B cell (primary cell): ENCODE results near the gene HECTD2. TPM values are rescaled to one million over a fixed set of nuclear protein-coding genes. Genes with fewer than 3 reads are reported as not detected.

Experiments
- ATAC-seq: fragments of 200-7000 bp; cut with Tn5 transposase; one replicate; pipeline ENCODE4 v1.10.0; 2021; ENCODE audit warnings: low read depth, mild to moderate bottlenecking, moderate number of reproducible peaks, moderate library complexity
- CTCF ChIA-PET: fragments of 350-600 bp; sonication (Branson Sonifier 250); formaldehyde crosslinking; loops from one replicate; lab custom pipeline; 2021; ENCODE audit warnings: antibody characterized with exemption, inconsistent platforms; lab: Charles Lee
- POLR2A ChIA-PET: fragments of 350-600 bp; sonication (Branson Sonifier 250); formaldehyde crosslinking; loops from one replicate; lab custom pipeline; 2021; ENCODE audit warnings: antibody characterized with exemption; lab: Charles Lee
- DNase-seq: peaks from one replicate; pipeline ENCODE4 v3.0.0; 2013
- H2AFZ ChIP-seq: 2 replicates; pipeline ENCODE4 v1.6.1; 2012; ENCODE audit warnings: mild to moderate bottlenecking, low read depth, low read length; ENCODE audit not compliant: insufficient read depth, poor library complexity, severe bottlenecking
- H3K27ac ChIP-seq, 2 donors: 1 replicate in 1 of 2; 2 replicates in 1 of 2; pipeline ENCODE4 v1.5.1; 2012 to 2013; ENCODE audit warnings: low read length in 2 of 2, mild to moderate bottlenecking in 2 of 2, moderate library complexity in 1 of 2
- H3K27me3 ChIP-seq, 4 experiments: fragments of 200-600 bp in 1 of 4; sonication (generic) in 1 of 4; replicated peaks in 1 of 4; 1 replicate in 2 of 4; 2 replicates in 2 of 4; pipeline versions ENCODE4 v1.6.1 to v1.7.0; 2013 to 2016; ENCODE audit warnings: low read length in 3 of 4, mild to moderate bottlenecking in 2 of 4, mixed read lengths in 1 of 4, moderate library complexity in 1 of 4; ENCODE audit not compliant: insufficient read depth in 4 of 4, control insufficient read depth in 3 of 4; ENCODE audit errors: control extremely low read depth in 1 of 4
- H3K36me3 ChIP-seq, 2 experiments: replicated peaks in 1 of 2; 1 replicate in 1 of 2; 2 replicates in 1 of 2; pipeline versions ENCODE4 v1.6.1 to v1.7.1; 2013; ENCODE audit warnings: low read length in 1 of 2; ENCODE audit not compliant: insufficient read depth in 2 of 2, control insufficient read depth in 1 of 2; ENCODE audit errors: control extremely low read depth in 1 of 2, extremely low read depth in 1 of 2
- H3K4me1 ChIP-seq, 2 donors: fragments of 200-600 bp in 1 of 2; sonication (generic) in 1 of 2; 1 replicate in 1 of 2; 2 replicates in 1 of 2; pipeline versions ENCODE4 v1.5.1 to v1.6.1; 2013 to 2017; ENCODE audit warnings: low read length in 2 of 2; ENCODE audit not compliant: control insufficient read depth in 2 of 2, insufficient read depth in 2 of 2
- H3K4me2 ChIP-seq: replicated peaks from 2 replicates; pipeline ENCODE3; 2012; ENCODE audit warnings: mild to moderate bottlenecking, low read depth, low read length; ENCODE audit not compliant: poor library complexity, severe bottlenecking
- H3K4me3 ChIP-seq, 5 experiments: fragments of 200-600 bp in 1 of 5; sonication (generic) in 1 of 5; 1 replicate in 3 of 5; 2 replicates in 2 of 5; pipeline versions ENCODE4 v1.5.1 to v1.7.0; 2011 to 2016; ENCODE audit warnings: low read length in 4 of 5, mild to moderate bottlenecking in 4 of 5, low read depth in 2 of 5, control low read depth in 1 of 5, moderate library complexity in 1 of 5; ENCODE audit not compliant: insufficient read depth in 1 of 5; ENCODE audit errors: control extremely low read depth in 1 of 5, extremely low read depth in 1 of 5
- H3K79me2 ChIP-seq: fragments of 200-600 bp; sonication (generic); one replicate; pipeline ENCODE4 v1.6.0; 2016; ENCODE audit warnings: low read length; ENCODE audit not compliant: control insufficient read depth, insufficient read depth
- H3K9ac ChIP-seq: fragments of 200-600 bp; sonication (generic); 2 replicates; pipeline ENCODE4 v1.6.1; 2017; ENCODE audit warnings: mild to moderate bottlenecking, low read length, moderate library complexity
- H3K9me3 ChIP-seq, 3 donors: one replicate each; pipeline versions ENCODE4 v1.6.1 to v1.7.1; 2013; ENCODE audit warnings: low read length in 2 of 3; ENCODE audit not compliant: control insufficient read depth in 2 of 3, insufficient read depth in 1 of 3; ENCODE audit errors: control extremely low read depth in 1 of 3
- H4K20me1 ChIP-seq: 2 replicates; pipeline ENCODE4 v1.6.0; 2012; ENCODE audit warnings: mild to moderate bottlenecking, low read length; ENCODE audit not compliant: insufficient read depth, control insufficient read depth, poor library complexity, severe bottlenecking
- H3K27ac Mint-ChIP-seq: one replicate; pipeline ENCODE4 v1.8.0; 2021; ENCODE audit warnings: mixed read lengths
- H3K27me3 Mint-ChIP-seq: one replicate; pipeline ENCODE4 v1.8.0; 2021; ENCODE audit warnings: mixed read lengths
- H3K4me1 Mint-ChIP-seq: one replicate; pipeline ENCODE4 v1.8.0; 2021; ENCODE audit warnings: mixed read lengths
- H3K4me3 Mint-ChIP-seq: one replicate; pipeline ENCODE4 v1.8.0; 2021; ENCODE audit warnings: mixed read lengths
- H3K9me3 Mint-ChIP-seq: one replicate; pipeline ENCODE4 v1.8.0; 2022; ENCODE audit warnings: mixed read lengths; ENCODE audit not compliant: insufficient read depth
- CTCF ChIP-seq: fragments of 200-600 bp; IDR thresholded peaks from one replicate; pipeline ENCODE4 v1.8.0; 2022; ENCODE audit warnings: antibody characterized with exemption, mild to moderate bottlenecking
- EZH2 ChIP-seq: IDR thresholded peaks from 2 replicates; pipeline ENCODE4 v1.6.1; 2012; ENCODE audit warnings: borderline replicate concordance, low read depth, mild to moderate bottlenecking, moderate library complexity, low read length; ENCODE audit not compliant: insufficient read depth, poor library complexity, severe bottlenecking
- intact Hi-C: fragments of 100-400 bp; cut with micrococcal nuclease; formaldehyde crosslinking; loops from one replicate; pipeline ENCODE4 v1.10.0; 2022
- polyA plus RNA-seq: library from polyadenylated mRNA; depleted of rRNA; stranded (reverse); fragments of >200 nt; gene quantifications from 2 replicates; pipeline ENCODE4 v1.2.3, GENCODE V29; 2012
- total RNA-seq, 2 donors: library from RNA; stranded (reverse); fragments of 120-200 nt in 1 of 2; gene quantifications; 1 replicate in 1 of 2; 2 replicates in 1 of 2; pipeline versions ENCODE4 v1.2.3 to v1.2.4, GENCODE V29; 2013 to 2022

The HECTD2 gene
- total and polyA plus RNA-seq, 2 donors (not counting 1 experiment from before 2014, with no cell fraction given) = 2.9 to 7.9 TPM

DNA sequence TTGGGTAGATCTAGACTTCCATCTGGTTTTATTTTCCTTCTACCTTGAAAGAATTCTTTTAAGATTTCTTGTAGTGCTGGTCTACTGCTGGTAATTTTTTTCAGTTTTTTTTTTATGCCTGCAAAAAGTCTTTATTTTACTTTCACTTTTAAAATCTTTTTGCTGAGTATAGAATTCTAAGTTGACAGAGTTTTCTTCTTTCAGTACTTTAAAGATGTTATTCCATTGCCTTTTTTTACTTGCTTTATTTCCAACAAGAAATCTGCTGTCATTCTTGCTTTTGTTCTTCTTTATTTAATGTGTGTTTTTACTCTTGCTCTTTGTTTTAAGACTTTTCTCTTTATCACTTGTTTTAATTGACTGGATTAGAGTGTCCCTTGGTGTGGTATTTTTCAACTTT lies 36.1 kb upstream of the HECTD2 start:
- POLR2A ChIA-PET = no interaction called here
- H3K79me2 ChIP-seq = no peaks in the 10 kb centered on the region
- CTCF ChIA-PET = no interaction called here

GRCh38 chr10:91378061-91378460 lies 32.1 kb upstream of the HECTD2 start:
- Histone ChIP-seq H3K79me2 (no peaks in the 10 kb centered on the region), H3K4me1 (no peaks in the 10 kb centered on the region), H3K36me3 (no peaks in the 10 kb centered on the region), H3K27ac (no peak overlapping the region), H4K20me1 (no peaks in the 10 kb centered on the region), H3K9ac (no peak overlapping the region), H3K4me2 (no peak overlapping the region), H3K27me3 (peaks cover 0 to 8% (median 2%) of the 10 kb centered on the region in 4 experiments), H3K9me3 (peaks cover 4 to 21% (median 9%) of the 10 kb centered on the region in 3 donors), H3K4me3 (no peak overlapping the region), H2AFZ (no peak overlapping the region)
- intact Hi-C loops = no loop called here
- no peaks in the 10 kb centered on the region for H3K4me1 Mint-ChIP-seq
- peaks cover 17% of the 10 kb centered on the region for H3K9me3 Mint-ChIP-seq
- CTCF ChIA-PET = interaction anchor here (1.4 kb wide), 1 partner anchor 9 kb away, joined by 3 read pairs; no protein-coding TSS in a partner anchor
- TF ChIP-seq EZH2 (no peak), CTCF (no peak)
- H3K27me3 Mint-ChIP-seq = peaks cover 24% of the 10 kb centered on the region
- no peak overlapping the region for H3K4me3 Mint-ChIP-seq
- DNase-seq (no peak), ATAC-seq (no peak)
- H3K27ac Mint-ChIP-seq = no peak overlapping the region
- POLR2A ChIA-PET = no interaction called here

More for the DNA sequence above, 36.1 kb upstream of the HECTD2 start:
- H3K9ac ChIP-seq = no peak overlapping the region
- H3K4me2 ChIP-seq = no peak overlapping the region
- no peaks in the 10 kb centered on the region for H3K4me1 ChIP-seq
- no peak overlapping the region for H3K27ac ChIP-seq
- H2AFZ ChIP-seq = no peak overlapping the region
- H3K4me3 Mint-ChIP-seq = no peak overlapping the region
- no peak overlapping the region for H3K4me3 ChIP-seq
- intact Hi-C loops = no loop called here
- H3K9me3 Mint-ChIP-seq = peaks cover 17% of the 10 kb centered on the region
- peaks cover 0 to 3% (median 0%) of the 10 kb centered on the region in 4 experiments for H3K27me3 ChIP-seq
- no peaks in the 10 kb centered on the region for H3K36me3 ChIP-seq
- H3K27me3 Mint-ChIP-seq = peaks cover 27% of the 10 kb centered on the region
- H3K9me3 ChIP-seq = peaks cover 4 to 21% (median 9%) of the 10 kb centered on the region in 3 donors
- DNase-seq (no peak), ATAC-seq (no peak)
- TF ChIP-seq EZH2 (no peak), CTCF (no peak)
- H4K20me1 ChIP-seq = no peaks in the 10 kb centered on the region
- H3K4me1 Mint-ChIP-seq = no peaks in the 10 kb centered on the region
- no peak overlapping the region for H3K27ac Mint-ChIP-seq
